HG03439 (cell line): ENCODE data around the gene ICA1.
A peak's percentile ranks its signal among the peaks of the same experiment; 100 is the strongest.

Experiments used
- ATAC-seq: cut with Tn5 transposase; IDR thresholded peaks from one replicate; pipeline ENCODE4 v1.9.1; 2021; ENCODE audit warnings: mild to moderate bottlenecking, moderate library complexity; ENCODE audit not compliant: unreplicated experiment

ICA1 gene

GRCh38 chr7:8204339-8205030 is 57.5 kb downstream of the ICA1 start:
- ATAC-seq, result no peak

- no peak for ATAC-seq
These were observed 60.0 kb downstream of the ICA1 start for GRCh38 chr7:8201846-8202441.

- ATAC-seq, result no peak
These were observed 61.2 kb downstream of the ICA1 start for GRCh38 chr7:8200717-8201116.

DNA sequence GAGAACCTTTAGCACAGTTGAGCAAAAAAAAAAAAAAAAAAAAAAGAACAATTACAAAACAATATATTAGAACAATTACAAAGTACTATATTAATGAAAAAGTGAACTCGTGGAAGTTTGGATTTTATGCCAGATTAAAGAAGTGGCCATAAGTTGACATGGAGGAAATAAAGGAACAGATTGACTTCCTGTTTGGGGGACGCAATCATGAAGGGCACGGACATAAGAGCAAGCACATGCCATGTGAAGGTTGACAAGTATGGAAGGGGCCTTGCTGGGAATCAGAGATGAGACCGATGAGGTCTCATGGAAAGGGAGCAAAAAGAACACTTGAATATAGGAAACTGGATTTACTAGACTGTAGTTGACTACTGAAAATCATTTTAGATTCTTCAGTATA is 61.7 kb downstream of the ICA1 start:
- no peak for ATAC-seq

DNA sequence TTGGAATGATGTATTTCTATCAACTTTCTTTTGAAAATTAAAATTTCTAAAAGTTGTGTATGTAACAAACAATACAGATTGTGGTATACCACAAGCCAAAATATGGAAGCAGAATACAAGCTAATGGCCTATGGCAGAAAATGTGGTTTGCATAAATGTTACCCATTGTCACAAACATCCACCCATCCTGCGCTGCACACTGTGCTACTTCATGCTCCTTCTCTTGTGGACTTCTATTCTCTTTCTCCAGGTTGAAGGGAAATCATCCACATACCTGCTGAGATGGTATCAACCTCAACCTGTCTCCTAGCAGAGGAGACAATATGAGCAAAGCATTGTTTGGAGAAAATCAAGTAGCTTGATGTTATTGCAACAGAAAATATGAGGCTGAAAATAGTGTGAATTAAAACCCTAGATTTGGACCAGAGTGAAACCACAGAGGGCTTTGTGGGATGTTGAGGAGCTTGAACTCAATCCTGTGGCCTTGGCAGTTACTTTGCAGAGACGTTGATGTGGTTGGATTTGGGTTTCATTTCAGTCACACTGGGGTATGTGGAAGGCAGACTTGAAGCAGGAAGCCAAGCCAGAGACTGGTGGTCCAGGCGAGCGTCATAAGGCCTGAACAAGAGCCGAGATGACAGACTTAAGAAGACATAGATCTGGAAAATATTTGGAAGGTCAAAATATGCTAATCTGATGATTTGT is 63.8 kb downstream of the ICA1 start:
- no peak for ATAC-seq

DNA sequence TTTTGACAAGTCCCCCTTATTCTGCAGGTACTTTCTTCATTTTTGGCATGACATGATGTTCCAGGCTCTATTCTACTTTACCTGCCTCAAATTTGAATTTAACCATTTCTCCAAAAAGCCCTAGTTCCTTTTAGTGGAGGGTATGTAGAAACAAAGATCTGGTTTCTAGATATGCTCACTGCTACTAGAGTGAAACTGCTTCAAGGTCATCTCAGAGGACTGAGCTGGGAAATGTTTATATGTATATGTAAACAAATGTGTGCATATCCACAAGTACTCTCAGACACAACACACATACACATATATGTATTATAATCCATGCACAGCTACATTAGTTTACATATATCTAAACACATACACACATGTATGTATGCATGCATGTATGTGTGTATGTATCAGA is 69.1 kb downstream of the ICA1 start:
- no peak for ATAC-seq

GRCh38 chr7:8190119-8190895 is 71.7 kb downstream of the ICA1 start:
- peak; percentile 54 for ATAC-seq

DNA sequence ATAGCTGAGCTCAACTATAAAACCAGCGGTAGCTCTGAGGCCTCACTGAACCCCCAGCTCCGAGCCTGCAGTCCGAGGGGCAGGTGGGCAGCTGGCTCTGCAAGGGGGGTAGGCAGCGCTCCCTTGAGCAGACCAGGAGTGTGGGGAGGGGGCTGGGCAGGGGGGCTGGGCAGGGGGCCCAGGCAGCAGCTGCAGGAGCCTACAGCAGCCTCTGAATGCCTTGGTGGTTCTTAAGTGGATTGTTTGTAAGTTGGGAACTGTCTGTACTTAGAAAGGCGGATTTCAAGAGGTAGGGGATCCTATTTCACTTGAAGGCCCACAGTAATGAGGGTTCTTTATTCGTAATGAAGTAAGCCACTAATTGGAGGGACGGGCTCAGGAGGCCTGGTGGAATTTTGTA is 72.3 kb downstream of the ICA1 start:
- ATAC-seq, result no peak

DNA sequence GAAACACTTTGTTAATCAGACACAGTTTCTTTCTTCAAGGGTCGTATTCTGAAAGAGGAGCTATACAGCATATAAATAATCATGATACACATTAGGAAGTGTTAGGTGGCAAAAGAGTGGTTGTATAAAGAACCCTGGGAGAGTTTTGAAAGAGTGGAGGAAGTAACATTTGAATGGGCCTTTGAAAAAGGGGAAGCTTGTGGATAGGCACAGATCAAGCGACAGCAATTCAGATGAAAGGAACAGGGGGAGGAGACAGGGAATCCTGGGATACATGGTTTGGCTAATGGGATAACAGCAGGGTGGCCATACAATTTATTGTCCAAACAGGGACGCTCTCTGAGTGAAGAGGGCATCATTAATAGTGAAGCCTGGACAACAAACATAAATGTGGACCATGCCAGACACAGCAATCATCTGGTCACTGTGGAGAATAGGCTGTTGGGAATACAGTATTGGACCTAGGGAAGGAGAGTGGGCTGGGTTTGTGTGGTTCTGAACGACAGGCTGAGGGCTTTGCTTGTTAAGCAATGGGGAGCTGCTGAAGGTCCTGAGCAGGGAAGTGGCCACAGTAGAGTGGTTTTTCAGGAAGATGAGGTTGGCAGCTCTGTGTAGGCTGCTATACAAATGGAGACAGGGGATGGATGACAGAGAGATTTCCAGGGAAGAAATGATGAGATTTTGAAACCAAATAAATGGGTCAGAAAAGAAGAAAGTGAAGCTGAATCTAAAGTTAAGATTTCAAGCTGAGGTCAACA is 75.9 kb downstream of the ICA1 start:
- no peak for ATAC-seq

DNA sequence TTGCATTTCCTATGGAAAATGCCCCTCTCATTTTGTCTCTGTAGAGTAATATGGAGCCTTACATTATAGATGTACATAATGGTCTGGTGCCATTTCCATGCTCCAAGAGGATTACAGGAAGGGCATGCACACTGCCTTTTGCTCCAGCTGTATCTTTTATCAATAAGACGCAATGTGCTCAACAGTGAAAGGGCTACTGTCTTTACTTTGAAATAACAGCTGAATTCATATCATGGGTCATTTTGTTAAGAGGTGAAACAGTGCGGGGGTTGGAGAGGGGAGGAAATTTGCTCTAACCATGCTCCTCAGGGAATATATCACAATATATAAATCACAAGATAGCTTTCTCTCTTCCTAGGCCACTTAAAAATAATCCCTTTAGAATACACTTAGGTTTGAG is 77.7 kb downstream of the ICA1 start:
- ATAC-seq, result no peak

DNA sequence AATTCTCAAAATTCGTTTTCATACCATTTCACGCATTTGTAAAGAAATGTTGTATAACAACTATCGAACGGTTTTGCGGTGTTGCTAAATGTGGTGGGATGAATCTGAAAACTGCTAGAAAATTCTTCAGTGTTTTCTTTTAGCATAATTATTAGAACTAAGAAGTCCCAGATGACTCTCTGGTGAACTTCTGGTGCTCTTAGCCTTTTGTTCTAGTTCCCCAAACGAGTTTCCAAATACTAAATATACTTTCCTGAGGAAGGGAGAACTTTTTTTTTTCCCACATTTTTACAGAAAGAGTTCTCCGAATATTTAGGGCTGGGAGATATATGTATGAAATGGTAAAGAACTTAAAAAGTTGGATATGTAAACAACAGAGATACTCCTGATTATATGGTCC is 82.5 kb downstream of the ICA1 start:
- no peak for ATAC-seq

- ATAC-seq, result no peak
These were observed 83.6 kb downstream of the ICA1 start for GRCh38 chr7:8178353-8178752.

DNA sequence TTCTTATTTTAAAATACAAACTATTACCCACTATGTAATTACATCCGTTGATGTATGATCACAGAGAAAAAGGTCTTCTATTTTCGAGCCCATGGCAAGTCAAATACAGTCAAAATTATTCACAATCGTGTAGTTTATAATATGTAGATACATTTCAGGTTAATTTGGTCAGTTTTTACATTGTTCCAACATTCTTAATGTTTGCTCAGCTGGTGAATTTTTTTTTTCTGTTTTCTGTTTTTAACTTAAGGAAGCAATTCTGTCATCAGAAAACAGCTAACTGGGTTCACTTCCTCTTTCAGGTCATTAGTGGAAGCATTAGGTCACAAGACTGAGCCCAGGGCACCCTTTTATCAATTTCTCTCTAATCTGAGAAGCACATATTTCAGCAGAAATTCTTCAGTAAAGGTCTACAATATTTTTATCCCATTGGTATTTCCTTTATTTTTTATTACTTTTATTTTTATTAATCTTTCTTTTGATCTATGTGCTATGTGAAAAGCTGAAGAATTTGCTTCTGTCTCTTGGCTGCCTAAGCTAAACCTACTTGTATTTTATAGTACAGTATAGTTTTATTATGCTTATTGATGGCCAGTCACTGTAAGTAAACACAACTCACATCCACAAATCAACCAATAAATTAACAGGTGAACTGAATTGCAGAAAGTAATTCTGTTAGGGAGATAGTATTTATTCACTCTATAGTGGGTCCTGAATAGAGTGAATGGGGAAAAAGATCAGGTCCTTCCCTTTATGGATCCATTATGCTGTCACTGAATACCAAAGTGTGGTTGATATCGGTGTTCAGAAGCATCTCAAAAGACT is 84.6 kb downstream of the ICA1 start:
- peak; percentile 45 for ATAC-seq

DNA sequence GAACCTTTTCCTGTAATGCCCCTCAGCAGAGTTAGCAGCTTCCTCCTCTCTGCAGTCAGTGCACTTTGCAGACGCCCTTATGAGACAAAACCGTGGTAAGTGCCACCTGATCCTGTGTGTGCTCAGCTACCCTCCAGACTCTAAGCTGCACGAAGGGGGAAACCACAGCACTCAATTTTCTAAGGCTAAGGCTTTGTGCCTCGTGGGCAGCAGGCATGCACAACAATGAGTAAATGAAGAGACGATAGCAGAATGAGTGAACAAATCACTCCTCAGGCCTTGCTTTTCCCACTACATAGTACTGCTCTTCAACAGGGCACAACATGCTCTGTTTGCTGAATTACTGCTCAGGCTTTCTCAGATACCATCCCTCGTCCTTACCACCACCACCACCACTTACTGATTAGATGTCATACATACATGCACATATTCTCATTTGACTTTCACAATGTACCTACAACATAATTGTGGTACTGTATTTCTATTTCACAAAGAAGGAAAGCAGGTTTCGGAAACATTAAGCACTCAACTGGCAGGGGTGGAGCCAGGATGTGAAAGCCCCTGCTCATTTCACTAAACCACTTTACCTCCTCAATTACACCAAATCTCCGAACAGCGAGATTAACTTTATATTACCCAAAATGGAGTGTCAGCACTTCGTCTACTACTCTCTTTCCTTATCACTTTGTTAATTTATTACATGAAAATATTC is 85.4 kb downstream of the ICA1 start:
- ATAC-seq, result peak; percentile 73

DNA sequence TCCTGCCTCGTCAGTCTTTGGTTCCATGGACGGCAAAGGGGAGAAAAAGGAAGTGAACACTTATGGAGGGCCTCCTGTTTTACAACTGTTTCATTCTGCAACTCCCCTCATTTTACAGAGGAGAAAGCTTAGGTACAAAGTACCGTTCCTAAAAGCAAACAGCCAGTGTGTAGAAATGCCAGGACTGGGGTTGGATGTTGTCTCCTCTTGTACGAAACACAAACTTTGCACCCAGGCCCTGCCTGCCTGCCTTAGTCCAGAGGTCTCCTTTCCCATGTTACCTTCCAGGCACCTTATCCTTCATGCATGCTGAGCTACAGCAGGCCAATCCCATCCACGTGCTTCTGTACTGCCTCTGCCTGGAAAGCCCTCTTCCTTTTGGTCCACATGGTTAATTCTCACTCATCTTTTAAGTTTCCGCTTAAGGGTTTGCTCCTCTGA is 86.0 kb downstream of the ICA1 start:
- no peak for ATAC-seq

GRCh38 chr7:8172372-8173354 is 89.3 kb downstream of the ICA1 start:
- ATAC-seq, result no peak

GRCh38 chr7:8169171-8169570 is 92.8 kb downstream of the ICA1 start:
- no peak for ATAC-seq

GRCh38 chr7:8168336-8168735 is 93.6 kb downstream of the ICA1 start:
- ATAC-seq, result no peak
